ENCODE measurements around the gene PSTPIP1.

PSTPIP1 gene

GRCh38 chr15:77001966-77002365, 7.0 kb downstream of the PSTPIP1 start:
- DNase-seq: no peak

- DNase-seq: no peak
Observed at GRCh38 chr15:77002436-77002835, 7.5 kb downstream of the PSTPIP1 start.

DNA sequence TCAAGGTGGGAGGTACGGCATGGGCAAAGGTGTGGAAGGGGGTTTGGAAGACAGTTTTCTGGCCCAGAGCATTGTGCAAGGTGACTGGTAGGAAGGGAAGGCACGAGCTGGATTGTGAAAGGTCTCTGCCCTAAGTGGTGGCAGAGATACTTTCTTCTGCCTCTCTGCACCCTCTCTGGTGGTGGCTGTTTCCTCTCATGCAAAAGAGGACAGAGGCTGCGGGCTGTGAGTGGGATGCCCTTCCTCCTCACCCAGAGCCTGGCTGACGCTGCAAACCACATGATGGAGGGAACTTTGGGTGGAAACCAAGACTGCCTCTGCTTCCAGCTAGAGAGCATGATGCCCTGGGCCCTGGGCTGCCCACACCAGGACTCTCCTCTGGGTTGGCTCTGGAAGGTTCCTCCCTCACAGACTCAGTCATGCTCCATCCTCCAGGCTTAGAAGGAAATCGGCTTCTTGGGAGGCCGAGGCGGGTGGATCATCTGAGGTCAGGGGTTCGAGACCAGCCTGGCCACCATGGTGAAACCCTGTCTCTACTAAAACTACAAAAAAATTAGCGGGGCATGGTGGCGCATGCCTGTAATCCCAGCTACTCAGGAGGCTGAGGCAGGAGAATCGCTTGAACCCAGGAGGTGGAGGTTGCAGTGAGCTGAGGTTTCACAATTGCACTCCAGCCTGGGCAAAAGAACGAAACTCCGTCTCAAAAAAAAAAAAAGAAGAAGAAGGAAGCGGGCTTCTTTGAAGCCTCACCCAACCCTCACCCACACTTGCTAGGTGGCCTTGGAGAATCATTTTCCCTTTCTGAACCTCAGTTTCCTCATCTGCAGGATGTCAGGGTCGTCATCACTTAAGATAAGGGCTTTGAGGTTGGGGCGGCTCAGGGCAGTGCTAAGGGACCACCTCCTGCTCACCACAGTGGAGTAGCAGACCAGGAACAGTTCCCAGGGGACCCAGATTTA, 8.3 kb downstream of the PSTPIP1 start:
- DNase-seq: no peak

GRCh38 chr15:77004189-77004588, 9.3 kb downstream of the PSTPIP1 start:
- no peak for DNase-seq

GRCh38 chr15:77009176-77009575, 14.2 kb downstream of the PSTPIP1 start:
- no peak for DNase-seq

DNA sequence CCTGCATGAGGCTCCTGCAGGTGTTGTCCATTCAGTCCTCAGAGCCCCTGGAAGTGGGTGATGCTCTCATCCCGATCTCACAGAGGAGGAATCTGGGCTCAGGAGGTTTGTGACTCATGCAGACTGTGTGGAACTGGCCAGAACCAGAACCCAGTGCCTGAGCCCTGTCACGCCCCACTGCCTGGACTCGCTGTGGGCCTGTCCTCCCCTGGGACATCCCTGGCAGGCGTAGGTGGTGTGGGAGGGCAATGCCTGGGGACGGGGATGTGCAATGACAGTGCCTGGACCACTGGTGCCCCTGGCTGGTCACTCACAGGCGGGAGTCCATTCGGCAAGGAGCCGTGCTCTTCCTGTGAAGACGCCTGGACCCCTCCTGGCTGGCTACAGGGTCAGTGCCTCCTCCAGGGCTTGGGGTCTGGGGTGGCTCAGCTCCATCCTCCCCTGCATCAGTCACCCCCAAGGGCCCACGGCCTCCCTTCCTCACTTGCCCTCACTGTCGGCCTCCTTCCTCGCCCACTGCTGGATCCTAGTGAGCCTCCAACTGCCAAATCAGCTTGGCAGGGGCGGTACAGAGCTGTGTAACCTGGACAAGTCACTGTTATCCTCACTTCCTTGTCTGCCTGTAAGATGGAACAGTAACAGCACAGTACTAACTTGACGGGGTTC, 14.9 kb downstream of the PSTPIP1 start:
- no peak for DNase-seq

DNA sequence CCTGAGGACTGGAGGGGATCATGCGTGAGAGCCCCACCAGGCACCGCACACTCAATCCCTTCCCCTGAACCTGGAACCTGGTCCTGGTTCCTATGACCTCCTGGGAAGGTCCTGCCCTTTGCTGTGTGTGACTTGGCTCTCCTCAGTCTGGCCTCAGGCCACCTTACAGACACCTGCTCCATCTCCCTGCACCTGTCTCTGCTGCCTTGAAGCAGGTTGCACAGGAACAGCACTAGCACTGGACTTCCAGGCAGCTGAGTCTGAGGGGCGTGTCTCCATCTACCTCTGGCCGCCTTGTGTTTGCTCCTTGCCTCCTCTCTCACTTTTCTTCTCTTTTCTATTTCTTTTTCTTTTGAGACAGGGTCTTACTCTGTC, 15.4 kb downstream of the PSTPIP1 start:
- DNase-seq: no peak

DNA sequence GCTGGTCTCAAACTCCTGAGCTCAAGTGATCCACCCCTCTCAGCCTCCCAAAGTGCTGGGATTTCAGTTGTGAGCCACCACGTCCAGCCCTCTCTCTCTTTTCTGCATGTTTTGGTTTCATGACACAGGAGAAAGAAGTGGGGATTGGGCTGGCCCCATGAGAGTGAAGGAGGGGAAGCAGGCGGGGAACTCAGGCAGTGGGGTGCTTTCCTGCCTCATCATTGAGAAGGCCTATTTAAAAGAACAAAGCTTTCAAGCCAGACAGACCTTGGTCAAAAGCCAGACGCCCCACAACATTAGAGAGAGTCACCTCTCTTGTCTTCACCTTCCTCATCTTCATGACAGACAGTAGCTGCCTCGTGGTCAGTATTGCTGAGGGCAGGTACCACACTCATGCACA, 15.9 kb downstream of the PSTPIP1 start:
- no peak for DNase-seq

DNA sequence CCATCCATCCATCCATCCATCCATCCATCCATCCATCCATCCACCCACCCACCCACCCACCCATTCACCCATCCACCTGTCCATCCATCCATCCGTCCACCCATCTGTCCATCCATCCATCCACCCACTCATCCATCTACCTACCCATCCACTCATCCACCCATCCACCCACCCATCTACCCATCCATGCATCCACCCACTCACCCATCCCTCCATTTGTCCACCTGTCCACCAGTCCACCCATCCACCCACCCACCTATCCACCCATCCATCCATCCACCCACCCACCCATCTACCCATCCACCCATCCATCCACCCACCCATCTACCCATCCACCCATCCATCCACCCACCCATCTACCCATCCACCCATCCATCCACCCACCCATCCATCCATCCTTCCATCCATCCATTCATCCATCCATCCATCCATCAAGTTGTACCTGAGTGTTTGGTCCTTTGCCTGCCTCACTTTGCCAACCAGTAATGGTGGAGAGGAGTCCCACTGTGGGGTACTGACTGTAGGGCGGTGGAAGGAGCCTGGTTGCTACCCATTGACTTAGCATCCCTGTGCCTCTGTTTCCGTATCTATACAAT, 17.3 kb downstream of the PSTPIP1 start:
- DNase-seq: no peak

GRCh38 chr15:77012868-77013267, 17.9 kb downstream of the PSTPIP1 start:
- DNase-seq: no peak

GRCh38 chr15:77013776-77014131, 18.8 kb downstream of the PSTPIP1 start:
- DNase-seq: no peak

DNA sequence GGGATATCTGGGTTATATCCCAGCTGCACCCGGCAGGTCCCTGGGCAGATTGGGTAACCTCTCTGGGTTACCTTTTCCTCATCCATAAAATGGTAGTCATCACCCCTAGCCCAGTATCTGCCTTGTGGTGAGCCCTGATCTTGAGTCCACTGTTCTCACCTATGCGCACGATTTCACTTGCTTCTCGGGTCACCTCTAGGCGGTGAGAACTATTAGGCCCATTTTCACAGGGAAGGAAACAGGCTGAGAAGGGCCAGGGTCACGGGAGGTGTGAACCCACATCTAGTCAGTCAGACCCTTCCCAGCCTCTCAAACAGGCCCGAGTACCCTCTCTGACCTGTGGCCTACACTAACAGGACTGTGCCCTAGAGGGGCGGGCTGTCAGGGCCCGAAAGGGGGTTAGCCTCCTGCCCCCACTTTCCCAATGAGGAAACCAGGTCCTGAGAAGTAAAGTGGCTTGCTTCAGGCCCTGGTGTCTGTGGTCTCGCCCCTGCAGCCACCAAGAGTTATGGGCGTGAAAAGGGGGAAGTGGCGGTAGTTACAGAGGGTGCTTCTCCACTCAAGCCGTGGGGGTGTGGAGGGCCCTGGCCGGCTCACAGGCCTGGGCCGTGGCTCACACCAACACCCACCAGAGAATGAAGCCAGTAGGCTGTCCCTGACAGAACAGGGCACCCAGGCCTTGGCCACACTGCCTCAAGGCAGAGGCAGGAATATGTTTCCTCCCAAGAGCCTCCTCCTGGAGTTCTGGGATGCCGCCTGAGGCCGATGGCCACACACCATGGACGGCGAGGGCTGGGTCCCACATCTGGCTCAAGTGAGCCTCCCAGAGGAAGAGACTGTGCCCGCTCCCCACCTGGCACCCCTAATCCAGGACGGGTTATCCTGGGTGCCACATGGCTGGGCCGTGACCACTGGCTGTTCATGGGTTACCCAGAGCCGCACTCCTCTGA, 19.5 kb downstream of the PSTPIP1 start:
- no peak for DNase-seq

DNA sequence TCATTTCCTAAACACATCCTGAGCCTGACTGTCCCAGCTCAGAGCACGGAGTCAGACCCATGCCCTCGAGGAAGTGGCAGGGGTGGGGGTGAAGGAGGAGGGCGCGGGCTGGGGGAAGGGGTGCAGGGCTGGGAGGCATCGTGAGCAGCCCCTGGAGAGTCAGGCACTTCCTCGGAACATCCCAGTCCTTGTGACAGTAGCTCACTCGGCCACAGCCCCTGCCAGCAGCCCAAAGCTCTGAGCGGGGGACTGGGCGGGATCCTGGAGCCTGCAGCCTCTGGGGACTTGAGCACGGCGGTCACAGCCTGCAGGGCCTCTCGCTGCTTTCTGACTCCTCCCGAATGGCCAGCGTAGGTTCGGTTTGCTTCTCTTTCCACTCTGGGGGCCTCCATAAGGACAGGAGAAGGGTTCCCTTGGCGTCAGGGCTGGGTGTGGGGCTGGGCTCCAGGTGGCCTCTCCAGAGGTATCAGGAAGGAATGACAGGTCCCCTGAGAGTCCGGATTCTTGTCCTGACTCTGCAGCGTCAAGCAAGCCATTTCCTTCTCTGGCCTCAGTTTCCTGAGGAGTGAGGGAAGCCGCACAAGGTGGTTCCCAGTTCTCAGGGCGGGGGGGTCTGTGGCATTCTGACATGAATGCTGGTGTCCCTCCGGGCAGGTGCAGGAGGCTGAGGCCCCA, 20.9 kb downstream of the PSTPIP1 start:
- DNase-seq: no peak

GRCh38 chr15:77016321-77016695, 21.4 kb downstream of the PSTPIP1 start:
- DNase-seq: no peak

GRCh38 chr15:77017091-77017660, 22.2 kb downstream of the PSTPIP1 start:
- DNase-seq: no peak

GRCh38 chr15:77017761-77018720, 23.1 kb downstream of the PSTPIP1 start:
- no peak for DNase-seq

DNA sequence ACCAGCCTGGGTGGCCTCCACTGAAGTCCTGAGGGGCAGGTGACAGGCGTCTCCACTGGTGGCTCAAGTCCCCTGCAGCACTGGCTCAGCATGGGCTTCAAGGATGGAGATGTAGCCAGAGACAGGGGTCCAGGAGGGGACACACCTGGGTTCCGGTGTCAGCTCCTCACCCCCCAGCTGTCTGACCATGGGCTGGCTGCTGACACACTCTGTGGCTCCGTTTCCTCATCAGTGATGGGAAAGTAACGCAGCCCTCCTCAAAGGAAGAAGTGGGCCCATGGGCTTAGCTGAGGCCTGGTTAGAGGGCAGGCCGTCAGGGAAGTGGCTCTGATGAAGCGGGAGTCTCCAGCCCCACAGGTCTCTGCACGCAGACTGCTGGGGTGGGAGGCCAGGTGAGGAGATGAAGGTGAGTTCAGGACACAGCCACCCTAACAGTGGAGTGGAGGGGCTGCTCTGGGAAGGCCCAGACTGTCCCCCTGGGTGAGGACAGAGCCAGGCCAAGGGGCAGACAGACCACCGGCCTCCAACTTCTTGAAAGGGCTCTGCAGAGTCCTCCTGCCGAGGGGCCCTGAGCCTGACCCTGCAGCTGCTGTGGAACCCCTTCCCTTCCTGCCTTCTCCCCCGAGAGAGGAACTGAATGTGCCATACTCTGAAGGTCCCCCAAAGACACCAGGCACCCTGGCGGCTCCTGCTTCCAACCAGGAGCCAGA, 24.0 kb downstream of the PSTPIP1 start:
- no peak for DNase-seq

DNA sequence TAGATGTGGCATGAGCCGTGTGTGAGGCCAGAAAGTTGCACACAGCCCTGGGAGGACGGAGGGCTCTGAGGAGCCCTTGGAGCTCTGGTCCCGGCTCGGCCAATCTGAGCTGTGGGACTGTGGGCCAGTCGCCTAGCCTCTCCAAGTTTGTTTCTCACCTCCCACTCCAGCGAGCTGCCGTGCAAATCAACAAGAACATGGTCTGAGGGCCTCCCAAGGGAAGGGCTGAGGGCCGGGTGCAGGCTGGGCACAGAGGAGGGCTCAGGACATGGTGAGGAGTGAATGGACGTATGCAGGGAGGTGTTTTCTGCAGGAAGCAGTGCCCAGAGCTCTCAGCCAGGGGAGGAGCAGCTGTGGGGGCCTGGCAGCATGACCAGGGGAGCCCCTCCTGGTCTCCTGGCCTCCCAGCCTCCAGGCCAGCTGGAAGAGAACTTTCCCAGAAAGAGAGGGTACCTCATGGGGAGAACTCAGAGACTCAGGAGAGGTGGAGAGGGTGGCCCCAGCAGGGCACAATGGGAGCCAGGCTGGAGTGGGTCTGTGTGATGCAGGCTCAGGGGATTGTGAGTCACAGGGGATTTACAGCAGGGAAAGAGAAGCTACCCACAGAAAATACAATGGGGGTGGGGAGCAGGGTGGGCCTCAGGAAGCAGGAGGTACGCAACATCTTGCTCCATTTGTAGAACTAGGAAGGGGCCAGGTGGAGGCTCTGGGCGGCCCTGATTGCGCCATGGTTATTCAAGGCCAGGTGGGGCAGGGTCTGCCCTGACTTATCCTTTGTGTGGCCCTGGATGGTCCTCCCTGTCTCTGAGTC, 24.8 kb downstream of the PSTPIP1 start:
- DNase-seq: no peak
